ENCODE results near the gene FOXE3. TPM values are rescaled to one million over a fixed set of nuclear protein-coding genes. Genes with fewer than 3 reads are reported as not detected.

FOXE3 gene
- total RNA-seq, 1 experiment from 2014 or later, result 0.46 TPM

DNA sequence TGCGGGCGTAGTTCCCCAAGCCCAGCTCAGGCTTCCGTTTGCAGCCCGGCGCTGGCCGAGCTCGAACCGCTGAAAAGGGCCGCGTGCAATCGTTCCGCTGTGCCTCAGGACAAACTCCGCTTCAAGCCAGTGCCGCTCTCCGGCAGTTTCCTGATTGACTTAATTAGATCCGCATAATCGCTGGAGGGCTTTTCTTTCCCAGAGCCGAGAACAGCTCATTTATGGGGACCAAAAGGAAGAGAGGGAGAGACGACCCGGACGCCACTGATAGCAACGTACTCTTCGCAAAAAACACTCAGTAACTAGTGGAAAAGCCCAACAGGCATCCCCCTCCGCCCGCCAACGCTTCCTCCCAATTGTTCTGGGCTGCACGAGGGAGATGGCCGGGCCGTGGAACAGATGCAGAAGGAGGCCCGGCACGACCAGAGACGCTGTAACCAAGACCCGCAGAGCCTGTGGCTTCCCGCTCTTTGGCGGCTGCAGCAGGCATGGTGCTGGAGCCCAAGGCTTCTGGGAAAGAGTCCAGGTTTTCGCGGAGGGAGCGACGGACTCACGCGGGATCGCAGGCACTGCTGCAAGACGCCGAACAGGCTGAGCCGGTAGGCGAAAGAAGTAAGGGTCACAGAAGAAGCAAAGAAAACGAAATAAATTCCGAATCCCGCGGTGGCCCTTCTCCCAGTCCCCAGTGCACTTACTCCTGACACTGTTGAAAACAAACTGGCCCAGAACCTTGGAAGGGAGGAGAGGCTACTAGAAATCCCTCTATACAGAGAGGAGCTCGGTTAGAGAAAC lies 18.2 kb downstream of the FOXE3 start:
- no peaks in the 10 kb centered on the region for H3K9me3 ChIP-seq (ENCODE audit: control insufficient read depth, insufficient read depth, low read depth, low read length)
- POLR2A ChIA-PET, result interaction anchor here (0.6 kb wide), 3 partner anchors 30 to 233 kb away, joined by 3 to 4 read pairs (median 4); no protein-coding TSS in a partner anchor
- in situ Hi-C loops (cut with HindIII; ENCODE audit: low pct_unique_long_range_greater_than_20kb, low sequenced_read_pairs) (no loop called here), intact Hi-C loops (cut with micrococcal nuclease; ENCODE audit: unreplicated experiment) (no loop called here)
- TF ChIP-seq, protein P1, sequence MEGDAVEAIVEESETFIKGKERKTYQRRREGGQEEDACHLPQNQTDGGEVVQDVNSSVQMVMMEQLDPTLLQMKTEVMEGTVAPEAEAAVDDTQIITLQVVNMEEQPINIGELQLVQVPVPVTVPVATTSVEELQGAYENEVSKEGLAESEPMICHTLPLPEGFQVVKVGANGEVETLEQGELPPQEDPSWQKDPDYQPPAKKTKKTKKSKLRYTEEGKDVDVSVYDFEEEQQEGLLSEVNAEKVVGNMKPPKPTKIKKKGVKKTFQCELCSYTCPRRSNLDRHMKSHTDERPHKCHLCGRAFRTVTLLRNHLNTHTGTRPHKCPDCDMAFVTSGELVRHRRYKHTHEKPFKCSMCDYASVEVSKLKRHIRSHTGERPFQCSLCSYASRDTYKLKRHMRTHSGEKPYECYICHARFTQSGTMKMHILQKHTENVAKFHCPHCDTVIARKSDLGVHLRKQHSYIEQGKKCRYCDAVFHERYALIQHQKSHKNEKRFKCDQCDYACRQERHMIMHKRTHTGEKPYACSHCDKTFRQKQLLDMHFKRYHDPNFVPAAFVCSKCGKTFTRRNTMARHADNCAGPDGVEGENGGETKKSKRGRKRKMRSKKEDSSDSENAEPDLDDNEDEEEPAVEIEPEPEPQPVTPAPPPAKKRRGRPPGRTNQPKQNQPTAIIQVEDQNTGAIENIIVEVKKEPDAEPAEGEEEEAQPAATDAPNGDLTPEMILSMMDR (IDR thresholded peaks at IDR 0.05), result no peak
- H3K36me3 ChIP-seq (ENCODE audit: control insufficient read depth, insufficient read depth, low read length), result no peaks in the 10 kb centered on the region; the same call in 1 of the 2 replicates
- no peak for ATAC-seq
- BruUV-seq (replicated peaks), result no TSS peak
- peaks cover 26% of the 10 kb centered on the region for H3K4me1 ChIP-seq (ENCODE audit: control insufficient read depth, insufficient read depth, low read length)
- no peak for DNase-seq (ENCODE audit: low read depth, low spot score)
- no peaks in the 10 kb centered on the region for H3K27me3 ChIP-seq (ENCODE audit: control insufficient read depth, insufficient read depth, low read length)
- no peak overlapping the region for H3K4me3 ChIP-seq (ENCODE audit: low read depth in 2 of 2, low read length in 2 of 2)
- no peak overlapping the region for H3K27ac ChIP-seq (ENCODE audit: low read length)
- CTCF ChIA-PET, result interaction anchor here (0.6 to 5.0 kb wide), 4 partner anchors 96 to 315 kb away, joined by 3 to 58 read pairs (median 3); no protein-coding TSS in a partner anchor

DNA sequence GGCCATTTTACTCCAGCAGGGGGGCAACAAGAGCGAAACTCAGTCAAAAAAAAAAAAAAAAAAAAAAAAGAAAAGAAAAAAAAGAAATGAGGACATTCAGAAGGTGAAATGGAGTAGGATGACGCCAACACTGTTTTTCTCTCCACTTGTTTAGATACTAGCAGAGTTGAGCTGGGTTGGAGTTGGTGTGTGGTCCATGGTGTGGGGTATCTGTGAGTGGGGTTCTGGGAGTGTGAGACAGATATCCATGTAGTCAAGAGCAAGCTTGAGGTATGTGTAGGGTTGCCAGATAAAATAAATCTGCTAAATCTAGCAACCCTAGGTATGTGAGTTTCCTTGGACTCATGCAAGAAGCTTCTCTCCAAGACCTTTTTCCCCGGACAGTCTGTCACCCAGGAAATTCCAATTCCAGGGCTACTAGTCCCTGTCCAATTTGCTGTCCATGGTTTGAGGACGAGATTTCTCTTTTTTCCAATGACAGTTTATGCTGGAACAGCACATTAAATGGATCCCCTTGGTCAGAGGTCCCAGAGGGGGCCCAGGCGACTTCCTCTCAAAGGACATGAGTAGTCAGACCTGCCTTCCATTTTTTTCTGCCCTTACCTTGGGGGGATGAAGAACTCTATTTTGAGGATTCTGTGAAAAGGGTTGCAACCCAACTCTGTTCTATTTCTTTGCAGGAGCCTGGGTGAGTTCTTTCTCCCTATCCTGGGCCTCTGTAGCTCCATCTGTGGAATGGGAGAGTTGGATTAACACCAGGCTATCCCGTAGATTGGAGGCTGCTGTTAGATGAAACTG lies 19.6 kb downstream of the FOXE3 start:
- H3K4me1 ChIP-seq (ENCODE audit: control insufficient read depth, insufficient read depth, low read length), result peaks cover 33% of the 10 kb centered on the region
- peak overlapping the region; percentile 83 for H3K27ac ChIP-seq (ENCODE audit: low read length)
- in situ Hi-C loops (cut with HindIII; ENCODE audit: low pct_unique_long_range_greater_than_20kb, low sequenced_read_pairs) (no loop called here), intact Hi-C loops (cut with micrococcal nuclease; ENCODE audit: unreplicated experiment) (loop anchor here (2.0 kb wide), 1 partner anchor 275 kb away; no protein-coding TSS in a partner anchor)
- H3K27me3 ChIP-seq (ENCODE audit: control insufficient read depth, insufficient read depth, low read length), result no peaks in the 10 kb centered on the region
- TF ChIP-seq, protein P2, sequence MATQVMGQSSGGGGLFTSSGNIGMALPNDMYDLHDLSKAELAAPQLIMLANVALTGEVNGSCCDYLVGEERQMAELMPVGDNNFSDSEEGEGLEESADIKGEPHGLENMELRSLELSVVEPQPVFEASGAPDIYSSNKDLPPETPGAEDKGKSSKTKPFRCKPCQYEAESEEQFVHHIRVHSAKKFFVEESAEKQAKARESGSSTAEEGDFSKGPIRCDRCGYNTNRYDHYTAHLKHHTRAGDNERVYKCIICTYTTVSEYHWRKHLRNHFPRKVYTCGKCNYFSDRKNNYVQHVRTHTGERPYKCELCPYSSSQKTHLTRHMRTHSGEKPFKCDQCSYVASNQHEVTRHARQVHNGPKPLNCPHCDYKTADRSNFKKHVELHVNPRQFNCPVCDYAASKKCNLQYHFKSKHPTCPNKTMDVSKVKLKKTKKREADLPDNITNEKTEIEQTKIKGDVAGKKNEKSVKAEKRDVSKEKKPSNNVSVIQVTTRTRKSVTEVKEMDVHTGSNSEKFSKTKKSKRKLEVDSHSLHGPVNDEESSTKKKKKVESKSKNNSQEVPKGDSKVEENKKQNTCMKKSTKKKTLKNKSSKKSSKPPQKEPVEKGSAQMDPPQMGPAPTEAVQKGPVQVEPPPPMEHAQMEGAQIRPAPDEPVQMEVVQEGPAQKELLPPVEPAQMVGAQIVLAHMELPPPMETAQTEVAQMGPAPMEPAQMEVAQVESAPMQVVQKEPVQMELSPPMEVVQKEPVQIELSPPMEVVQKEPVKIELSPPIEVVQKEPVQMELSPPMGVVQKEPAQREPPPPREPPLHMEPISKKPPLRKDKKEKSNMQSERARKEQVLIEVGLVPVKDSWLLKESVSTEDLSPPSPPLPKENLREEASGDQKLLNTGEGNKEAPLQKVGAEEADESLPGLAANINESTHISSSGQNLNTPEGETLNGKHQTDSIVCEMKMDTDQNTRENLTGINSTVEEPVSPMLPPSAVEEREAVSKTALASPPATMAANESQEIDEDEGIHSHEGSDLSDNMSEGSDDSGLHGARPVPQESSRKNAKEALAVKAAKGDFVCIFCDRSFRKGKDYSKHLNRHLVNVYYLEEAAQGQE (IDR thresholded peaks at IDR 0.05; ENCODE audit: insufficient read depth in 1 of 2, low read depth in 2 of 2, low read length in 1 of 2), result peak in 1 of 2 experiments; percentile 37; a peak in 1 of 4 replicates
- no peak for TF ChIP-seq TCF7L2 (IDR thresholded peaks at IDR 0.05; ENCODE audit: low read depth, low read length)
- TSS peak; percentile 78 for BruUV-seq (replicated peaks)
- CTCF ChIA-PET, result interaction anchor here (0.6 to 5.0 kb wide), 9 partner anchors 15 to 290 kb away, joined by 3 to 58 read pairs (median 4); no protein-coding TSS in a partner anchor
- no peaks in the 10 kb centered on the region; the same call in 1 of the 2 replicates for H3K36me3 ChIP-seq (ENCODE audit: control insufficient read depth, insufficient read depth, low read length)
- ATAC-seq, result no peak
- POLR2A ChIA-PET, result no interaction called here
- peak overlapping the region; percentile 63 to 89 for H3K4me3 ChIP-seq (ENCODE audit: low read depth in 2 of 2, low read length in 2 of 2)
- no peaks in the 10 kb centered on the region for H3K9me3 ChIP-seq (ENCODE audit: control insufficient read depth, insufficient read depth, low read depth, low read length)
- no peak for DNase-seq (ENCODE audit: low read depth, low spot score)
